GM12874 (cell line): ENCODE data around the gene GPBAR1.

Experiments
- TF ChIP-seq, protein P1 (sequence below): IDR thresholded peaks from 2 replicates; pipeline ENCODE4 v1.5.1; 2011; ENCODE audit warnings: low read depth, mild to moderate bottlenecking, control low read depth, low read length, moderate library complexity; ENCODE audit not compliant: insufficient read depth

Gene GPBAR1

DNA sequence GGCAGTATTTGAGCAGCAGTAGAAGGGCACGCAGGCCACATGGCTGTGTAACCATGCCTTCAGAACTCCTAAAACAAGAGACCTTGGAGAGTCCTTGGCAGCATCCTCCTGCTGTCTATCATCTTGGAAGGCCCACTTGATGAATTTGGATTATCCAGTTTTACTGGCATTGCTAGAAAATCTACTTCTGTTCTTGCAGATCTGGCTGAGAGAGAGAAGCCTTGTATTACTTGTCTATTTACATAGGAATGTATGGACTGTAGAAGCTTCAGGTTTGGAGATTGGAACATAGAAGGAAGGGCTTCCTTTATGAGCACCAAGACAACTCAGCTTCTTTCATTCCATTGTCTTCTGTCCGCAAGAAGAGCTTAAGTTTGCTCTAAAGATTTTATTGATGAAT is 16.1 kb upstream of the GPBAR1 start:
- TF ChIP-seq, protein P1, sequence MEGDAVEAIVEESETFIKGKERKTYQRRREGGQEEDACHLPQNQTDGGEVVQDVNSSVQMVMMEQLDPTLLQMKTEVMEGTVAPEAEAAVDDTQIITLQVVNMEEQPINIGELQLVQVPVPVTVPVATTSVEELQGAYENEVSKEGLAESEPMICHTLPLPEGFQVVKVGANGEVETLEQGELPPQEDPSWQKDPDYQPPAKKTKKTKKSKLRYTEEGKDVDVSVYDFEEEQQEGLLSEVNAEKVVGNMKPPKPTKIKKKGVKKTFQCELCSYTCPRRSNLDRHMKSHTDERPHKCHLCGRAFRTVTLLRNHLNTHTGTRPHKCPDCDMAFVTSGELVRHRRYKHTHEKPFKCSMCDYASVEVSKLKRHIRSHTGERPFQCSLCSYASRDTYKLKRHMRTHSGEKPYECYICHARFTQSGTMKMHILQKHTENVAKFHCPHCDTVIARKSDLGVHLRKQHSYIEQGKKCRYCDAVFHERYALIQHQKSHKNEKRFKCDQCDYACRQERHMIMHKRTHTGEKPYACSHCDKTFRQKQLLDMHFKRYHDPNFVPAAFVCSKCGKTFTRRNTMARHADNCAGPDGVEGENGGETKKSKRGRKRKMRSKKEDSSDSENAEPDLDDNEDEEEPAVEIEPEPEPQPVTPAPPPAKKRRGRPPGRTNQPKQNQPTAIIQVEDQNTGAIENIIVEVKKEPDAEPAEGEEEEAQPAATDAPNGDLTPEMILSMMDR = no peak

DNA sequence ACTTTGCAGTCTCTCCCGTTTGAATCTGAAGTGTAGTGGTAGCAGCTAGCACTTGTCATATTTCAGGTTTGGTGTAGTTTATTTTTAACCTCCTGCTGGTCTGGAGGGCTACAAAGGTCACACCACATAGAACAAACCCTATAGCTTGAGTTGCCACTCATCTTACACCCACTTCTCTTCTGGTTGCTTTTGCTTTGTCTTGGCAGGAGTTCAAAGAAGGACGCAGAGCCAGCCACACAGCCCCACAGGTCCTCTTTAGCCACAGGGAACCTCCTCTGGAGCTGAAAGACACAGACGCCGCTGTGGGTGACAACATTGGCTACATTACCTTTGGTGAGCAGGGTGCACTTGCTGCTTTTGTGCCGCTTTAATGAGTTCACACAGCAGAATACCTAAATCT is 15.6 kb upstream of the GPBAR1 start:
- TF ChIP-seq, protein P1 = no peak

DNA sequence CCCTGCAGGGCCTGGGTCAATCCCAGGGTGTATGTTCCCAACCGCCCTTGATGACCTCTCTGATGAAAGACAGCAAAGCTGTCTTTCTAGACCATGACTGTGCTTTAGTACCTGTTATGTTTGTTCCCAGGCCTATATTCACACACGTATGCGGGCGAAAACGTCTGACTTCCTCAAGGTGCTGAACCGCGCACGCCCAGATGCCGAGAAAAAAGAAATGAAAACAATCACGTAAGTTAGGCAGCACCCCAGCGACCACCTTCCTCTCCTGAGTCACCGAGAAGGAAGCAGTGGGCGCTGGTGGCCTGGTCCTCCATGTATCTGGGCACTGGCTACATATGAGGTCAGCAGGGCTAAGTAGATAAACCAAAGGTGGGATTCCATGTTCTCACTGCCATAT is 11.1 kb upstream of the GPBAR1 start:
- TF ChIP-seq, protein P1 = no peak

- TF ChIP-seq, protein P1 = no peak
Observed at GRCh38 chr2:218252509-218253231, 8.1 kb upstream of the GPBAR1 start.

DNA sequence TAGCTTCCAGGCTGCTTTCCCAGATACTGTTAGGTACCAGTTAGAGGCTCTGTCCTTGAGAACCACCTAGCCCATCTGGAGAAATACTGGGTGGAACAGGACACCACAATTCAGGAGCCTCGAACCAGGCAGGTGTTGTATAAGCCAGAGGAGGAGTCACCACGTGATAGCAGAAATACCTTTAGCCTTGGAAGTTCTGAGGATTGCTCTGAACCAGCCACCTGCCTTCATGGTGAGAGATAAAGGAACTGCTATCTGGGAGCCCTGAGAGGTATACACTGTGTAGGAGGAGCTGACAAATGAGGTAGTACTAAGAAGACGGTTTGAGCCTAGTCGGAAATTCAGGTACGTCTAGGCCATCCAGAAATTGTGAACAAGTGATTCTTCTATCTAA is 7.6 kb upstream of the GPBAR1 start:
- TF ChIP-seq, protein P1 = no peak

DNA sequence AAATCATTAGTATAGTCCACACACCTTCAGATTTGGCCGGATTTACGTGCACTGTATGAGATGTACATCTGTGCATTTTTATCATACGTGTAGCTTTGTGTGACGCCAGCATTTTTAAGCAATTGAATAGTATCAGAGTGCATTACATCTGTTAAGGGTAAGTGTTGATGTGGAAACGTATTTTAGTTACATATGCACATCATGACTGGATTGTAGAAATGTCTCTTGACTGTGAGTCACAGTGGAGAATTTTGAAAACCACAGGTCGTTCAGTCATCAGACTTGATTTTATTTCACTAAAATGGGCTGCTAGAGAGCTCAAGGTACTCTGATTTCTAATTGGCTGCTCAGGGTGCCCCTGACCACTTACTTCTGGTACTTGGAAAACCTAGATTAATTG is 5.4 kb upstream of the GPBAR1 start:
- TF ChIP-seq, protein P1 = no peak

DNA sequence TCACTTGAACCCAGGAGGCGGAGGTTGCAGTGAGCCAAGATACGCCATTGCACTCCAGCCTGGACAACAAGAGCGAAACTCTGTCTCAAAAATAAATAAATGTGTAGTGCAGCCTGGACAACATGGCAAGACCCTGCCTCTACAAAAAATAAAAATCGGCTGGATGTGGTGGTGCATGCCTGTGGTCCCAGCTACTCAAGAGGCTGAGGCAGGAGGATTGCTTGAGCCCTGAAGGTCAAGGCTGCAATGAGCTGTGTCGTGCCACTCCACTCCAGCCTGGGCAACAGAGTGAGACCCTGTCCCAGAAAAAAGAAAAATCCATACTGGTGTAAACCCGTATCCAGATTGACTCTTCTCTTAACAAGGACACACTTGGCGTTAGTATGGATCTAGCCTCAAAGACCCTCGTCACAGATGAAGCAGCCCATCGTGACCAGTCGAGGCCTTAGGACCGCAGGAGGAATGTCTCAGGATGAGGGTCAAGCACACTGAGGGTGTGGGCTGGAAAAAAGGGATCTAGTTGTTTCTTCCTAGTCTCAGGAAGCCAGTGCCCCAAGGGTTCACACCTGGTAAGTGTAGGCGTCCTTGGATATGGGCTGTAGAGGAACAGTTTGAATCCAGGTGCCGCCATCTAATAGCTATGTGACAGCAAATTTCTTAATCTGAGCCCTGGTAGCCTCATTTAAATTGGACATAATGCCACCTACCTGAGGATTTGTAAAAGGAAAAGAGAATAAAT is 4.0 kb upstream of the GPBAR1 start:
- TF ChIP-seq, protein P1 = no peak
